A673 (cell line): Measurements from ENCODE around the gene PRR5L.

ENCODE experiments used
- EZH2 ChIP-seq: fragments of 200-600 bp; sonication (generic); IDR thresholded peaks from 2 replicates; pipeline ENCODE4 v1.6.1; 2017; ENCODE audit warnings: borderline replicate concordance, low read depth, mild to moderate bottlenecking, mixed read lengths, antibody characterized with exemption, low read length; ENCODE audit not compliant: poor library complexity, severe bottlenecking
- TF ChIP-seq, protein P1 (sequence below): fragments of 300-800, 200-600 bp; sonication (generic); conservative IDR thresholded peaks from 2 replicates; pipeline ENCODE4 v1.5.1; 2017; ENCODE audit warnings: low read depth, mild to moderate bottlenecking, antibody characterized with exemption, low read length, moderate library complexity, mixed read lengths

DNA sequence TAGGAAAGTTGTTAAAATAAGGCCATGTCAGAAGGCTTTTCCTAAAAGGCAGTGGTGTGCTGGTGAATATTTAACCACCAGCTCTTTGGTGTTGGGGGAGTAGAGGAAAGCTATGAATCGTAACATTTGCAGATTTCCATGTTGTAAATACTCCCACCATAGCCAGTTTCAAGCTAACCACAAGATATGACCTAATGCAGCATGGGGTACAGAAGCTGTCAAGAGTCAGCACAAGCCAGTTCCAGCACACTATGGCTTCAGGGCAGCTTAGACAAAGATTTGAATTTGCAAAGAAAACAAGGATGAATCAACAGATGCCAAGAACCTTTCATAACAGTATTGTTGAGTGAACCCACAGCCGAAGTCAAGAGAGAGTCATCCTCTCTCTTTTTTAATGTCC lies 46.8 kb upstream of the PRR5L start:
- no peak for TF ChIP-seq EZH2
- TF ChIP-seq, protein P1, sequence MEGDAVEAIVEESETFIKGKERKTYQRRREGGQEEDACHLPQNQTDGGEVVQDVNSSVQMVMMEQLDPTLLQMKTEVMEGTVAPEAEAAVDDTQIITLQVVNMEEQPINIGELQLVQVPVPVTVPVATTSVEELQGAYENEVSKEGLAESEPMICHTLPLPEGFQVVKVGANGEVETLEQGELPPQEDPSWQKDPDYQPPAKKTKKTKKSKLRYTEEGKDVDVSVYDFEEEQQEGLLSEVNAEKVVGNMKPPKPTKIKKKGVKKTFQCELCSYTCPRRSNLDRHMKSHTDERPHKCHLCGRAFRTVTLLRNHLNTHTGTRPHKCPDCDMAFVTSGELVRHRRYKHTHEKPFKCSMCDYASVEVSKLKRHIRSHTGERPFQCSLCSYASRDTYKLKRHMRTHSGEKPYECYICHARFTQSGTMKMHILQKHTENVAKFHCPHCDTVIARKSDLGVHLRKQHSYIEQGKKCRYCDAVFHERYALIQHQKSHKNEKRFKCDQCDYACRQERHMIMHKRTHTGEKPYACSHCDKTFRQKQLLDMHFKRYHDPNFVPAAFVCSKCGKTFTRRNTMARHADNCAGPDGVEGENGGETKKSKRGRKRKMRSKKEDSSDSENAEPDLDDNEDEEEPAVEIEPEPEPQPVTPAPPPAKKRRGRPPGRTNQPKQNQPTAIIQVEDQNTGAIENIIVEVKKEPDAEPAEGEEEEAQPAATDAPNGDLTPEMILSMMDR = no peak
